ENCODE data around the gene ARHGAP8. TPM values are rescaled to one million over a fixed set of nuclear protein-coding genes. Genes with fewer than 3 reads are reported as not detected.

Gene ARHGAP8
- total RNA-seq, 2 donors from 2014 or later: 12.2 to 15.2 TPM

DNA sequence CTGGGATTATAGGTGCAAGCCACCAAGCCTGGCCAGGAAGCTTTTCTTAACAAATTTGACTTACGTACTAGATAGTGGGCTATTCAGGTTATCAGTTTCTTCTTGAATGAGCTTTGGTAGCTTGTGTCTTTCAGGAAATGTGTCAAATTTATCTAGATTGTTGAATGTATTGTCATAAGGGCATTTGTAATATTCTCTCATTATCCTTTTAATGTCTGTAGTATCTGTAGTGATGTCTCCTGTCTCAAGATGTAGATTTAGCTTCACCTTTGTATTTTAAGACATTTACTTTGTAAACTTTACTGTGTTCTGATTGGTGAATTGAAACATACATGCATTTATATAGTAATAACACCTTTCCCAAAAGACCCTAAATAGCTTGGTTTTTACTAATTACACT is 20.7 kb downstream of the ARHGAP8 start:
- WGBS, 2 donors: 100% methylated on average over 1 of the region's 1 CpG
- Histone ChIP-seq H3K4me3 (no peak overlapping the region), H3K27me3 (no peaks in the 10 kb centered on the region), H3K9me3 (peaks cover 0 to 7% (median 0%) of the 10 kb centered on the region in 3 donors), H3K27ac (no peak overlapping the region), H3K36me3 (replicated peaks in 1 of 2; ENCODE audit: insufficient read depth in 1 of 2, low read depth in 2 of 2) (no peaks in the 10 kb centered on the region), H3K4me1 (no peaks in the 10 kb centered on the region)
- DNase-seq (no peak), ATAC-seq (no peak)
- TF ChIP-seq, protein P1, sequence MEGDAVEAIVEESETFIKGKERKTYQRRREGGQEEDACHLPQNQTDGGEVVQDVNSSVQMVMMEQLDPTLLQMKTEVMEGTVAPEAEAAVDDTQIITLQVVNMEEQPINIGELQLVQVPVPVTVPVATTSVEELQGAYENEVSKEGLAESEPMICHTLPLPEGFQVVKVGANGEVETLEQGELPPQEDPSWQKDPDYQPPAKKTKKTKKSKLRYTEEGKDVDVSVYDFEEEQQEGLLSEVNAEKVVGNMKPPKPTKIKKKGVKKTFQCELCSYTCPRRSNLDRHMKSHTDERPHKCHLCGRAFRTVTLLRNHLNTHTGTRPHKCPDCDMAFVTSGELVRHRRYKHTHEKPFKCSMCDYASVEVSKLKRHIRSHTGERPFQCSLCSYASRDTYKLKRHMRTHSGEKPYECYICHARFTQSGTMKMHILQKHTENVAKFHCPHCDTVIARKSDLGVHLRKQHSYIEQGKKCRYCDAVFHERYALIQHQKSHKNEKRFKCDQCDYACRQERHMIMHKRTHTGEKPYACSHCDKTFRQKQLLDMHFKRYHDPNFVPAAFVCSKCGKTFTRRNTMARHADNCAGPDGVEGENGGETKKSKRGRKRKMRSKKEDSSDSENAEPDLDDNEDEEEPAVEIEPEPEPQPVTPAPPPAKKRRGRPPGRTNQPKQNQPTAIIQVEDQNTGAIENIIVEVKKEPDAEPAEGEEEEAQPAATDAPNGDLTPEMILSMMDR (IDR thresholded peaks at IDR 0.05): no peak
- TF ChIP-seq POLR2A (IDR thresholded peaks at IDR 0.05): no peak
- intact Hi-C loops (cut with DNase I): no loop called here

DNA sequence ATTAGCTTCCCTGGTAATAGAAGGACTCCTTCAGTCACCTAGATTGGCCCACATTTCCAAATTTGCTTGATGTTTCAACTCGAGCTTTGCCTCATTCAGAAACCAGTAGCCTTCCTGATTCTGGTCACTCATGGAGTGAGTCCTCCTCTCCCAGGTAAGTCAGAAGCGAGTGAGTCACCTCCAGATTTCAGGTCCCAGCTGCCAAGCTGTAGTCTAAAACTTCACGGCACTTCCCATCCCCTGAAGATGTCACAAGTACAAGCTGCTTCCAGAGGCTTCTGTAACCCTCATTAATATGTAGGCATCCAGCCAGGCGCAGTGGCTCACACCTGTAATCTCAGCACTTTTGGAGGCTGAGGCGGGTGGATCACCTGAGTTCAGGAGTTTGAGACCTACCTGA is 23.5 kb downstream of the ARHGAP8 start:
- Histone ChIP-seq H3K4me1 (no peaks in the 10 kb centered on the region), H3K27ac (no peak overlapping the region), H3K4me3 (no peak overlapping the region), H3K27me3 (no peaks in the 10 kb centered on the region), H3K9me3 (peaks cover 0 to 7% (median 0%) of the 10 kb centered on the region in 3 donors), H3K36me3 (replicated peaks in 1 of 2; ENCODE audit: insufficient read depth in 1 of 2, low read depth in 2 of 2) (no peaks in the 10 kb centered on the region)
- intact Hi-C loops (cut with DNase I): no loop called here
- WGBS, 2 donors: 95 to 98% methylated on average over 5 of the region's 5 CpGs
- no peak for ATAC-seq
- no peak for TF ChIP-seq POLR2A (IDR thresholded peaks at IDR 0.05)
- TF ChIP-seq, protein P1 (IDR thresholded peaks at IDR 0.05): no peak
- no peak for DNase-seq

DNA sequence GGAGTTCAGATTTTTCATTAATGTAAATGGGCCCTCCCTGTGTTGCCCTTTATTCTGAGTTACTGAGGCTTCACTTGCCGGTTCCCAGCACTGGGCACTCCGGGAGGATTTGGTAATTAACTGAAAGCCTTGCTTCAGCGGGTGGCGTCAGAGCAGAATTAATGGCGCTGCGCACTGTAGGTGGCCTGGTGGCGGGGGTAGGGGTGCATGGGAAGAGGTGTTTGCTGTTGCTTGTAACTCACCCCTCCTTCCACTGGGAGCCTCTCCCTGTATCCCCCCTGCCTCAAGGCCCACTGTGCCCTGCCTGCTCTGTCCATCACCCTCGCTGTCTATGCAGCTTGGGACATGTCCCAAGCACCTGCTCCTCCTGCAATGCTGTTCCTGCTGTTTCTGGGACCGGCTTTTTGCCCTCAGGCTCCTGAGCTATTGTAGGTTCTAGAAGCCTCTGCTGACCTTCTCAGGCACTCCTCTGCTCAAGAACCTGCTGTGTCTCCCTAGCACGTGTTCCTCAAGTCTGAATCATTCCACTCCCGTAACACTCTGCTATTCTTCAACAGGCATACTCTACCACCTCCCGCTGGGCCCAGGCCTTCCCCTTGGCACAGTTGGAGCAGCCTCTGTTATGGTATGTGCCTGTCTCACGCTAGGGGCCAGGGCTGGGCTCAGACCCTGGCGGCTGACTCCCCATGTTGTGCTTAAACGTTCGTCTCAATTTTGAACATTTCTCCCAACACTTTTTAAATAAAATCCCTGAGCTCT is 24.4 kb downstream of the ARHGAP8 start:
- intact Hi-C loops (cut with DNase I): no loop called here
- TF ChIP-seq, protein P1 (IDR thresholded peaks at IDR 0.05): no peak
- no peak for TF ChIP-seq POLR2A (IDR thresholded peaks at IDR 0.05)
- ATAC-seq: no peak
- H3K9me3 ChIP-seq: peaks cover 0 to 7% (median 0%) of the 10 kb centered on the region in 3 donors
- no peaks in the 10 kb centered on the region for H3K4me1 ChIP-seq
- peak overlapping the region in 2 of 4 donors; percentile 27 to 28 for H3K27ac ChIP-seq
- 81 to 84% methylated on average over 16 of the region's 16 CpGs for WGBS, 2 donors
- H3K4me3 ChIP-seq: no peak overlapping the region
- no peak for DNase-seq
- H3K36me3 ChIP-seq (replicated peaks in 1 of 2; ENCODE audit: insufficient read depth in 1 of 2, low read depth in 2 of 2): no peaks in the 10 kb centered on the region
- no peaks in the 10 kb centered on the region for H3K27me3 ChIP-seq

DNA sequence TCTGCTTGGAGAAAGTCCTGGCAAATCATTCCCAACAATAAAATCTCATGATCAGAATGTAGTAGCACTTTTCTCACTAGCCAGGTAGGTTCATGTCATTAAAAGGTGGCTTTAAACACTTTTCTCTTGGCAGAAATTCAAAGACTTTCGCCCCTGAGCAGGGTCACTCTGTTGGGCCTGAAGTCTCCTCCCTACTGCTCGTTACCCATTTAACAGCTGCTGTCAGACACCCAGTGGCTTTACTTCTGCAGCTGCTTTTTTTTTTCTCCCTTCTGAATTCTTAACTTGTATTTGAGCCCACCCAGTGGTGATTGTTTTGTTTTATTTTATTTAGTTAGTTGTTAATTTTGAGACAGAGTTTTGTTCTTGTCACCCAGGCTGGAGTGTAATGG is 25.0 kb downstream of the ARHGAP8 start:
- DNase-seq (no peak), ATAC-seq (no peak)
- Histone ChIP-seq H3K4me3 (no peak overlapping the region), H3K9me3 (peaks cover 0 to 7% (median 0%) of the 10 kb centered on the region in 3 donors), H3K27ac (peak overlapping the region in 2 of 4 donors; percentile 27 to 28), H3K4me1 (no peaks in the 10 kb centered on the region), H3K27me3 (no peaks in the 10 kb centered on the region), H3K36me3 (replicated peaks in 1 of 2; ENCODE audit: insufficient read depth in 1 of 2, low read depth in 2 of 2) (no peaks in the 10 kb centered on the region)
- 53 to 62% methylated on average over 2 of the region's 2 CpGs for WGBS, 2 donors
- no peak for TF ChIP-seq POLR2A (IDR thresholded peaks at IDR 0.05)
- TF ChIP-seq, protein P1 (IDR thresholded peaks at IDR 0.05): no peak
- intact Hi-C loops (cut with DNase I): no loop called here

All from body of pancreas (tissue), 4 donors.